ENCODE data around the gene TJP1.
"Not testable (repeated sequence)": the region's sequence is repeated elsewhere in the genome, so short reads cannot be mapped to it uniquely, and the experiment has no call there.

Gene TJP1

DNA sequence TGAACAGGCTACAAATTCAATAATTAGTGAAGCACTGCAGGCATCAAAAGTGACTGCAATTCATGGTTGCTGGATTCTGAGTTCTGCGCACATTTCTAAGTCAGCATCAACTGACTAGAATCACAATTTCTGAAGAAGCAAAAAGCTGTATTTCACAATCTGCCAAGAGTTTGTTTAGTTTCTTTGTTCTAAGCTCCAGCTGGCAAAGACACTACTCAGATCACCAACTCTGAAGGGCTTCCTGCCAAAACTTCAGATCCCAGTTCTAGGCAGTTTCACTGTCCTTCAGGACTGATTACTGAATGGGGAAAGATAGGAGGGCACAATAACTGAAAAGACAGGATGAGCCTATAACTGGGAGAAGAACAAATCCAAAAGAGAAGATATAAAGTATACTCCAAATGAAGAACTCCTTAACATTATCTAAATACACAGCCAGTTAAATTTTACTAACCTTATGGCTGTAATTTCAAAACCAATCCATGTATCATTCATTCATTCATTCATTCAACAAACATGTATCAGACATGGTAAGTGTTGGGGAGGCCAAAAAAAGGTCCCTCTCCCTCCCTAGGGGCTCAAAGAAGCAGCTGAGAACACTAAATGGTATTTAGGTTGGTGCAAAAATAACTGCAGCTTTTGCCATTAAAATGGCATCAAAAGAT, 17.1 kb downstream of the TJP1 start:
- peak in 4 of 10 donors; percentile 22 to 76 (median 34) for DNase-seq
- intact Hi-C loops (cut with DNase I): no loop called here

DNA sequence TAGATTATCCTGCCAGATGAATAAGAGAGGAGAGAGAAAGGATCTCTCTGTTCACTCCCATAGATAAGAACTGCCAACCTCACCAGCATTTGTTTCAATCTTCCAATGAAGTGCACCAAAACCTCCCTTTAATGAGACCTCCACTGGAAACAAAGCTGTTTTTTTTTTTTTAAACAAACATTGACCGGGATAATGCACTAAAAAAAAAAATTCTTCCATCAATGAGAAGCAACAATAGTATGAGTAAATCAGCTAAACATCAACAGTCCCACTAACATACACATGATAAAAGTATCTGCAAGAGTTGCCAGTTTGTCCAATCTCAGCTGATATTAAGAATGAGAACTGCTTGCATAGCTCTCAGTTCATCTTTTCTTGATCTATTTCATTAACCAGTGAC, 19.9 kb downstream of the TJP1 start:
- no peak for DNase-seq
- intact Hi-C loops (cut with DNase I): no loop called here

DNA sequence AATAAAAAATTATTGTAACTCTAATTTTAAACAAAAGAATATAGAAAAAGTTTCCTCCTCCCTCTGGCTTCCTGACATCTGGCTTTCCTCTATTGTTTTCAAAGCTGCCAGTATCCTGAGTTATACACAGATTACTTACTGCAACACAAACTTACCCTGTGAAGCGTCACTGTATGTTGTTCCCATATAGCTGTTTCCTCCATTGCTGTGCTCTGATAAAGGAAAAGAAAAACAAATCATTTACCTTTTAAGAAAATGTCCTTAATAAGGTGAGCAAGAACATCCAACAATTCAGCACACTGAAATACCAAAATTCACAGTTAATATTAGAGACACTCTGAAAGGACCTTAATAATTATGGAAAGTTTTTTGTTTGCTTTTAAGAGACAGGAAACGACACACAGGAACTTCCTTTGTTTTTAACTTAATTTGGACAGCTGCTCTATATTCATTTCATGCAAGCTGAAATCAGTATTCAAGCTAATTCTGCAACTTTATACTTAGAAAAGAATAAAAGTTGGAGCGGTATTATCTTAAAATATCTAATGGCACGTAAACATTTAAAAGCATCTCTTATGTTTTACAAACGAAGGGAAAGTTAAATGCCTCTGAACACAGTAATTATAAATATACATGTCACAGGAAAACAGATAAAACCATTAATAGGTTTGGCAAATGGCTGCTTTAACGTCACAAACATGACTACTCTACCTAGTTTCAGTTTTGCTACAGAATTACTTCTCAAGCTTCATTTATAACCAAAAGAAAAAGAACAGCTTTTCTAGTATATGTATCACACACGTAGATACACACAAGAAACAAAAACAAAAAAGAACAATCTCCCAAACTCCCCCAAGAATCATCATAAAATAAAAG, 21.5 kb downstream of the TJP1 start:
- no peak for DNase-seq
- intact Hi-C loops (cut with DNase I): no loop called here

DNA sequence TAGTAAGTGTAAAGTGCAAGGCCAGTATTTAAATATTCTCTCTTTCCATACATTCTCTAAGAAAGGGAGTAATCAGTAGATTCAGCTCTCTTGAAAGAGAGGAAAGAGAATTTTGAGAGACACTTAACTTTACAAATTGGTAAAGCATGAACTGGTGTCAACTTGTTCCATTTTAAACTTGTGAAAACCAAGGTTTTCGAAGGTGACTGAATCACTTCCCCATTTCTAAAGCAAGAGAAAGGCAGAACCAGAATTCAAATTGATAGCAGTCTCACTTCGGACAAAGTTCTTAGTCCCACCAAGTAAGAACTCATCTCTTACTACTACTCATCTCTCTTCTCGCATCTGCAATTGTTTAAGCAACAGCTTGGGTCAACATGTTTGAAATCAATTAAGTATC, 22.4 kb downstream of the TJP1 start:
- intact Hi-C loops (cut with DNase I): no loop called here
- no peak for DNase-seq

DNA sequence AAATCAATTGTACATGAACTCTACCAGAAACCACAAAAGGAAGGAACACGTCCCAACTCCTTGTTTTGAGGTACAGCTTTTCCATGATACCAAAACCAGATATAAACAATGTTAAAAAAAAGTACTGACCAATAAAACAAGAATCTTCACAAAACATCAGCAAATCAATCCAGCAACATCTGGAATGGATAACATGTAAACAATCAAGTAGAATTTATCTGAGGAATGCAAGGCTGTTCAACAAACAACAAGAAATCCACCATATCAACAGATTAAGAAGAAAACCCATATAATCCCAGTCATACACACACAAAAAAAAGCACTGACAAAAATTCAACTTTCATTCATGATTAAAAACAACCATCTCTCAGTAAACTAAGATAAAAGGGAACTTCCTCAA, 26.7 kb downstream of the TJP1 start:
- DNase-seq: no peak

DNA sequence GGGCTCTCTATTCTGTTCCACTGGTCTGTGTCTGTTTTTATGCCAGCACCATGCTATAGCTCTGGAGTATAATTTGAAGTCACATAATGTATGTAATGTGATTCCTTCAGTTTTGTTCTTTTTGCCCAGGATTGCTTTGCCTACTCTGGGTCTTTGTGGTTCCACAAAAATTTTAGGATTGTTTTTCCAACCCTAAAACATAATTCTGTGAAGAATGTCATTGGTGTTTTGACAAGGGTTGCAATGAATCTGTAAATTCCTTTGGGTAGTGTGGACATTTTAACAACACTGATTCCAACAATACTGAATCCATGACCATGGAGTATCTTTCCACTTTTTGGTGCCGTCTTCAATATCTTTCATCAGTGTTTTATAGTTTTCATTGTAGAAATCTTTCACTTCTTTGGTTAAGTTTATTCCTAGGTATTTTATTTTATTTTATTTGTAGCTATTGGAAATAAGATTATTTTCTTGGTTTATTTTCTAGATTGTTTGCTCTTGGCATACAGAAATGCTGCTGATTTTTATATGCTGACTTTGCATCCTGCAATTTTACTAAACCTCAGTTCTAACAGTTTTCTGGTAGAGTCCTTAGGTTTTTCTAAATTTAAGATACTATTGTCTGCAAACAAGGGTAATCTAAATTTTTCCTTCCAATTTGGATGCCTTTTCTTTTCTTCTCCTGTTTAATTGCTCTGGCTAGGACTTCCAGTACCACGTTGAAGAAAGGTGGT, 29.7 kb downstream of the TJP1 start:
- intact Hi-C loops (cut with DNase I): no loop called here
- DNase-seq: no peak

More for the DNA sequence above, 26.7 kb downstream of the TJP1 start:
- intact Hi-C loops (cut with DNase I): no loop called here

DNA sequence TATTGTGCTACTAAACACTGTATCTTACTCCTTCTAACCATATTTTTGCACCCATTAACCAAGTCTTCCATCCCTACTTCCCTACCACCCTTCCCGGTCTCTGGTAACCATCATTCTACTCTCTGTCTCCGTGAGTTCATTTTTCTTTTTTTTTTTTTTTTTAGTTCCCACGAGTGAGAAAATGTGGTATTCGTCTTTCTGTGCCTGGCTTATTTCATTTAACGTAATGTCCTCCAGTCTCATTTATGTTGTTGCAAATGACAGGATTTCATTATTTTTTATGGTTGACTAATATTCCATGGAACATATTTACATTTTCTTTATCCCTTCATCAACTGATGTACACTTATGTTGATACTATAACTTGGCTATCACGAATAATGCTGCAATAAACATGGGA, 31.7 kb downstream of the TJP1 start:
- intact Hi-C loops (cut with DNase I): no loop called here
- DNase-seq: no peak

DNA sequence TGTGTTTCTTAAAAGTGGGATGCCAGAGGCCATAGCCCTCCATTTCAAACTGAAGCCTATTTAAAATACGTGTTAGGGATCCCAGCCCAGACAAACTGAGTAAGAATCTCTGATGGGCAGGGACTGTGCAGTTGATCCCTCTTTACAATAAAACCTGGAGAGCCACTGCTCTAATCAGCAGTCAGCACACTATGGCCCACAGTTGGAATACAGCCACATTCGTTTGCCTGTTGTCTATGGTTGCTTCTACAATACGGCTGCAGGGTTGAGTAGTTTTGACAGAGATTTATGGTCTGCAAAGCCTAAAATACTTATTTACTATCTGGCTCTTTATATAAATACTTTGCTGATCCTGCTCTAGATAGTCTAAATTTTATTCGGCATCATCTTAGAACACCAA, 32.4 kb downstream of the TJP1 start:
- intact Hi-C loops (cut with DNase I): no loop called here
- DNase-seq: no peak

DNA sequence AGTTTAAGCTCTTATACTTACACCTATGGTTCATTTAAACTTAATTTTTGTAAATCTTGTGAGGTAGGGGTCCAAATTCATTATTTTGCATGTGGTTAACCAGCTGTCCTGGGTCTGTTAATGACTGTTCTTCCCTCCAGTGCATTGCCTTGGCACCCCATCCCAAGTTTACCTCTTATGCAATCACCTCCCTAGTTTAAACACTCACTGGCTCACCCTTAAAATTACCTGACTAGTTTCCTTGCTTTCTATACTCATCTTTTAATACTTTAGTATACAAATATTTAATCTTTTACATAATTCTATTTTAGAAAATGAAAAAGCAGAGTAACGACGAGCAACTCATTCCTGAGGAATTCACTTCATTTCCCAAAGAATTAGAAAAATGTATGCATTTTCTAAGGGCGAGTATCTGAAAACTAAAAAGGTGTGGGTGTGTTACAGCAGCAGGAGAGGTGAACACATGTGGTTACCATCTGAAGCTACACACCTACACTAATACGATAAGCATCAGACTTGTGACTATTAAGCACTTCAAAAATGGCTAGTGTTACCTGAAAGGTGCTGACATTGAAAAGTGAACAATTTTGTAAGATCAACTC, 33.7 kb downstream of the TJP1 start:
- no peak for DNase-seq
- intact Hi-C loops (cut with DNase I): no loop called here

DNA sequence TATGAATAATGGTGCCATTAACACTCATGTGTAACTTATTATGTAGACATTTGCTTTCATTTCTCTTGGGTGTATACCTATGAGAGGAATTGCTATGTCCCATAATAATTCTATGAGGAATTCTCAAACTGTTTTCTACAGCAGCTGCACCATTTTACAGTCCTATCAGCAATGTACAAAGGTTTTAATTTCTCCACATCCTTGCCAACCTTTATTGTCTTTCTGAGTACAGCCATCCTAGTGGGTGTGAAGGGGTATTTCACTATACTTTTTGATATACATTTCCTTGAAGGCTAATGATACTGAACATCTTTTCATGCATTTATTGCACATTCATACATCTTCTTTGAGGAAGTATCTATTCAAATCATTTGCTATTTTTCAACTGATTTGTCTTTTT, 34.5 kb downstream of the TJP1 start:
- intact Hi-C loops (cut with DNase I): no loop called here
- DNase-seq: no peak

DNA sequence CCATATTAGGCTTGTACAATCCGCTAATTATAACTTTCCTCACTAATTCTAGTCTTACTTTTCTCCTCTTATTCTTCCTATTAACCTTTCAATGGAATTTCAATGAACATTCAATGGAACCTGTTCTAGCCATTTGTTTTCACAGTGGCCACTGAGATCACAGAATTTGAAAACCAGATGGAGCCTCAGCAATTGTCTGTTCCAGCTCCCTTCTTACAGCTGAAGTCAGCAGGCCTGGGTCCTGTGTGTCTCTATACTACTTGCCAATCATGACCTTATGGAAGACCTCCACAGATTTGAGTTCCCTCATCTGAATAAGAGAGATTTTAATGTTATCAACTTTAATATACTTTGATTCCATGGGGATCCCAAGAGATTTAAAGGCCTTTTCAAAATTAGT, 36.6 kb downstream of the TJP1 start:
- intact Hi-C loops (cut with DNase I): no loop called here
- DNase-seq: no peak

DNA sequence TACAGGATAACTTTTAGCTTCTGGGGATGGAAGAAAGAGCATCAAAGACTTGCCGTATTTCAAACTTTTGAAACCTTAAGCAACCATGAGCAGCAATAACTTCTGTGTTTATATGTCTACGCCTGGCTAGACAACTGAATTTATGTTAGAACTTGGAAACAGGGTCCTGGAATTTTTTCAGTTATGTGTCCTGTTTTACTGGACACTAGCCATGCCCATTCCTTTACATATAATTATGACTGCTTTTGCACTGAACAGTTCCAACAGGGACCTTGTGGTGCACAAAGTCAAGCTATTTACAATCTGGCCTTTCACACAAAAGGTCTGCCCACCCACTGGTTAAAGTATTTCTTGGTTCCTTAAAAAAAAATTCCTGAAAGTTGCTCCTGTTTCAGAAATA, 37.1 kb downstream of the TJP1 start:
- intact Hi-C loops (cut with DNase I): no loop called here
- no peak for DNase-seq

DNA sequence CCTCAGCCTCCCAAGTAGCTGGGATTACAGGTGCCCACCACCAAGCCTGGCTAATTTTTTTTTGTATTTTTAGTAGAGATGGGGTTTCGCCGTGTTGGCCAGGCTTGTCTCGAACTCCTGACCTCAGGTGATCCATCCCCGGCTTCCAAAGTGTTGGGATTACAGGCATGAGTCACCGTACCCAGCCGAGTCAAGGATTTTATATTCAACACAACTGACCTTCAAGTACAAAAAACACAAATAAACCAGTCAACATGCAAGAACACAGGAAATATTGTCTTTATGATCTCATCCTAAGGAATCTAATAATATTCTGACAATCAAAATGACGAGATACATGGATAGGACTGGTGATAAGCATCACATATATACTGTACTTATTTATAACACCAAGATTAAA, 37.9 kb downstream of the TJP1 start:
- intact Hi-C loops (cut with DNase I): no loop called here
- DNase-seq: no peak

DNA sequence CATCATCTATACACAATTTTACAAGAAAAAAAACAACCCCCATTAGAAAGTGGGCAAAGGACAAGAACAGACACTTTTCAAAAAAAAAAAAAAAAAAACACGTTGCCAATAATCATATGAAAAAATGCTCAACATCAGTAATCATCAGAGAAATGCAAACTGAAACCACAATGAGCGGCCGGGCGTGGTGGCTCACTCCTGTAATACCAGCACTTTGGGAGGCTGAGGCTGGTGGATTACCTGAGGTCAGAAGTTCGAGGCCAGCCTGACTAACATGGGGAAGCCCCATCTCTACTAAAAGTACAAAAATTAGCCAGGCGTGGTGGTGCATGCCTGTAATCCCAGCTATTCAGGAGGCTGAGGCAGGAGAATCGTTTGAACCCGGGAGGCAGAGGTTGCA, 39.5 kb downstream of the TJP1 start:
- DNase-seq; intact Hi-C loops (cut with DNase I): not testable (repeated sequence)

DNA sequence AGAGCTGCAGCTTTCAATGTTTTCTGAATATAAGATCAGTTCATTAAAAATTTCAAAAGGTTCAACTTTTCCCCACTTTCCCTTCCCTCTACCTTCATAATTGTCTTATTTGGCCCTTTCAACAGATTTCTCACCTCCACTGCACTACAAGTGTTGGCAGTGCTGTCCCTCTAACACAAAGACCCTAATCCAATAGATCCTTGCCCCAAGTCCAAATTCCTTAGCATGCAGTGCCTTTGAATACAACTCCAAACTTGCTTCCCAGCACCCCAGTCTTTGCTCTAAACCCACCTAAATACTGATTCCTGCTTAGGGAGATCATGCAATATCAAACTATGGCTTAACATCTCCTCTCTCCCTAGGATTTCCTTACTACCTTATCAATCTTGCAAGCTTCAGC, 43.9 kb downstream of the TJP1 start:
- intact Hi-C loops (cut with DNase I): no loop called here
- no peak for DNase-seq

DNA sequence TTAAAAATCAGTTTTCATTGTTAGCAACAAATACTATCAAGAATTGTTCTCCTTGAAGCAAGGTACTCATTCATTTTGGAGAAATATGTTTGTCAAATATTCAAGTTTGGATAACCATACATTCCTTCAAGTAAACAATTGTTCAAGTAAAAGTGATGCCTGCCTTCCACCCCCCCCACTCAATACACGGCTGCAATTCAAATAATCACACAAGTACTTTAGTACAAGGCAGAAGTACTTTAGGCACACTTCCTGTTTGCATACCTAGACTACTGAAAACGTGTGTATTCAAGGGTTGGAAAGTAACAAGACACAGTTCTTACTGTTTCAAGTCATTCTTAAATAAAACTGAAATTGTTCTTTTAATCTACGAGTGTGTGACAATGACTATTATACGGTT, 45.4 kb downstream of the TJP1 start:
- intact Hi-C loops (cut with DNase I): no loop called here

DNA sequence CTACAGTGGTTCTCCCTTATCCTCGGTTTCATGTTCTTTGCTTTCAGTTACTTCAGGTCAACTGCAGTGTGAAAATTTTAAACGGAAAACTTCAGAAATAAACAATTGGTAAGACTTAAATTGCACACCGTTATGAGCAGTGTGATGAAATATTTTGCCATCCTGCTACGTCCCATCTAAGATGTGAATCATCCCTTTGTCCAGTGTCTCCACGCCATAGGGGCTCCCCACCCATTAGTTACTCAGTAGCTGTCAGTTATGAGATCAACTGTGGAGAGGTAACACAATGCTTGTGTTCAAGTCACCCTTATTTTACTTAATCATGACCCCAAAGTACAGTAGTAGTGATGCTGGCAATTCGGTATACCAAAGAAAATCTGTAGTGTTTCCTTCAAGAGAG, 47.4 kb downstream of the TJP1 start:
- intact Hi-C loops (cut with DNase I): no loop called here
- DNase-seq: no peak

More for the DNA sequence above, 45.4 kb downstream of the TJP1 start:
- DNase-seq: no peak

DNA sequence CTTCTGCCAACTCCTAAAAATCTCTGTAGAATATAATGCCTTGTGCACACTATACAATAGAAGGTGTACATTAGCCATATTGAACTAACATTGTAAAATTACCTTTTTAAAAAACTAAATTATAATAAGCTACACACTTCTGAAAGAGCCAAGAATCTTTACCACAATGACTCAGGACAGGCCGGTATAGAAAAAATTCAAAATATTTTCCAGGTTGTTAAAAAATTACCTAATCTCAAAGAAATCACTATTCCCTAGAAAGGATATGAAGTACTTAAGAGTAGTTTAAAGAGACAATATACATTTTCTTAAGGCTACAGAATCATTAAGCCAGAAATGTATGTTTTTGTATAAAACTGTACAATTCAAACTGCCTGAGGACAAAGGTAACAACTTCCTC, 48.5 kb downstream of the TJP1 start:
- DNase-seq: no peak
- intact Hi-C loops (cut with DNase I): no loop called here

DNA sequence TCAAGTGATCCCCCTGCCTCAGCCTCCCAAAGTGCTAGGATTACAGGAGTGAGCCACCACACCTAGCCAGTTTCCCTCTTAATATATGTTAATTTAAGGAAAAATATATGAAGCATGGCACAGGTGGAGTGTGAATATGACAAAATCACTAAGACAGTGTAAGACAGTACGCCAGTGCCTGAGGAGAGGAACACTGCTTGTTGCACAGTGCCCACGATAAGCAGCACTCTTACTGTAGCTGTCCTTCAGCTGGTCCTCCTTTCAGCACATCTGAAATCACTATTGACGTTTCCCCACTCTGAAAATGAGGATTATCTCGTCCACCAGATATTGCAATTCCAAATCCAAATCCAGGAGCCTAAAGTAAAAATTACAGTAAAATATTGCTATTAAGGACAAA, 49.3 kb downstream of the TJP1 start:
- intact Hi-C loops (cut with DNase I): no loop called here
- no peak for DNase-seq

DNA sequence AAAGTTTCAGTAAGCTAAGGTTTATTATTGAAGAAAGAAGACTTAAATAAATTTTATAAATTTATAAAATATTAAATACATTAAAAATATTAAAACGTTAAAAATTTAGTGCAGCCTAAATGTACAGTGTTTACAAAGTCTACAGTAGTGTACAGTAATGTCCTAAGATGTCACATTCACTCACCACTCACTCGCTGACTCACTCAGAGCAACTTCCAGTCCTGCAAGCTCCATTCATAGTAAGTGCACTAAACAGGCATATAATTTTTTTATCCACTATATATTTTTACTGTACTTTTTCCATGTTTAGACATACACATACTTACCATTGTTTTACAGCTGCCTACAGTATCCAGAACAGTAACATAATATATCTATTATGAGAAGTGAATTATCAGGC, 51.5 kb downstream of the TJP1 start:
- intact Hi-C loops (cut with DNase I): no loop called here
- no peak for DNase-seq

DNA sequence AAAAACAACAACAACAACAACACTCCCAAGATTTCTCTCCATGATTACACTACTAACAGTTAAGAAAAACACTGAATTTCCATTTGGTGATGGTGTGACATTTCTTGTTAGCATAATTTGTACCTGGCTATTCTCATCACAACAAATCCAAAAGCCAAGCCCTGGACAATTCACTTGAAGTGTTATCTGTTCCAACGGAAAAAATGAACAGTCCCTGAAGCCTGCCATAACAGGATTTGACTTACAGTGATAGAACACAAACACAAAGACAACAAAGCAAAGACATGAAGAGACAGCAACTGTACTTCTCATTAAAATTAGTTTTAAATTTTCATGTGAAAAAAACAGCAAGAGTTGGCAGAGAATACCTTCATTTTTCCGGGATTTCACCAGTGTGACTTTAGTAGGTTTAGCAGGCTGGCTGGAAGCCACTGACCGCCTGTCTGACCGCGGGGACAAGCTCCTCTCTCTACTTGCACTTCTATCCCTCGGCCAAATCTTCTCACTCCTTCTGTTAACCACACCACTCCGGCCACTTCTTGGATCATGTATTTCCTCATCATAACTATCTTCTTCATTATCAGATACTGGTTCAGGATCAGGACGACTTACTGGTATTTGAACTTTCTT, 56.3 kb downstream of the TJP1 start:
- peak in 1 of 10 donors; percentile 70 for DNase-seq
- intact Hi-C loops (cut with DNase I): no loop called here

All from posterior cingulate gyrus (tissue), 11 donors.